ENCODE results near the gene BLVRB. TPM values are rescaled to one million over a fixed set of nuclear protein-coding genes. Genes with fewer than 3 reads are reported as not detected.

BLVRB gene
- total RNA-seq, 1 experiment from 2014 or later, result 45.6 TPM

GRCh38 chr19:40445780-40446262, 19.7 kb downstream of the BLVRB start:
- peaks cover 9% of the 10 kb centered on the region for H3K4me1 ChIP-seq (ENCODE audit: control insufficient read depth, insufficient read depth, low read length)
- in situ Hi-C loops (cut with HindIII; ENCODE audit: low pct_unique_long_range_greater_than_20kb, low sequenced_read_pairs), result no loop called here
- intact Hi-C loops (cut with micrococcal nuclease; ENCODE audit: unreplicated experiment), result no loop called here
- H3K27ac ChIP-seq (ENCODE audit: low read length), result no peak overlapping the region
- no peak for ATAC-seq
- H3K9me3 ChIP-seq (ENCODE audit: control insufficient read depth, insufficient read depth, low read depth, low read length), result no peaks in the 10 kb centered on the region
- DNase-seq (ENCODE audit: low read depth, low spot score), result no peak
- H3K36me3 ChIP-seq (ENCODE audit: control insufficient read depth, insufficient read depth, low read length), result peaks cover 7% of the 10 kb centered on the region
- no peak for TF ChIP-seq CTCF (IDR thresholded peaks at IDR 0.05)
- no peak for TF ChIP-seq POLR2AphosphoS5 (IDR thresholded peaks at IDR 0.05; ENCODE audit: low read depth, low read length)
- no peak for TF ChIP-seq TCF7L2 (IDR thresholded peaks at IDR 0.05; ENCODE audit: low read depth, low read length)
- ChIA-PET CTCF (no interaction called here), POLR2A (no interaction called here)
- BruUV-seq (replicated peaks), result no TSS peak
- no peak overlapping the region for H3K4me3 ChIP-seq (ENCODE audit: low read depth in 2 of 2, low read length in 2 of 2)
- H3K27me3 ChIP-seq (ENCODE audit: control insufficient read depth, insufficient read depth, low read length), result no peaks in the 10 kb centered on the region

- BruUV-seq (replicated peaks), result no TSS peak
These were observed 20.7 kb downstream of the BLVRB start for GRCh38 chr19:40444825-40445312.

More at GRCh38 chr19:40444825-40445312, 20.7 kb downstream of the BLVRB start:
- CTCF ChIA-PET, result no interaction called here
- Histone ChIP-seq H3K27ac (ENCODE audit: low read length) (peak overlapping the region; percentile 89), H3K4me3 (ENCODE audit: low read depth in 2 of 2, low read length in 2 of 2) (peak overlapping the region; percentile 74 to 100), H3K4me1 (ENCODE audit: control insufficient read depth, insufficient read depth, low read length) (peaks cover 9% of the 10 kb centered on the region), H3K27me3 (ENCODE audit: control insufficient read depth, insufficient read depth, low read length) (no peaks in the 10 kb centered on the region), H3K9me3 (ENCODE audit: control insufficient read depth, insufficient read depth, low read depth, low read length) (no peaks in the 10 kb centered on the region), H3K36me3 (ENCODE audit: control insufficient read depth, insufficient read depth, low read length) (peaks cover 7% of the 10 kb centered on the region)
- TF ChIP-seq REST (IDR thresholded peaks at IDR 0.05; ENCODE audit: insufficient read depth in 1 of 2, low read depth in 2 of 2, low read length in 1 of 2), result no peak
- no peak for DNase-seq (ENCODE audit: low read depth, low spot score)
- POLR2A ChIA-PET, result no interaction called here
- ATAC-seq, result no peak
- intact Hi-C loops (cut with micrococcal nuclease; ENCODE audit: unreplicated experiment), result loop anchor here (5.0 kb wide), 1 partner anchor 138 kb away; no protein-coding TSS in a partner anchor
- in situ Hi-C loops (cut with HindIII; ENCODE audit: low pct_unique_long_range_greater_than_20kb, low sequenced_read_pairs), result no loop called here
